ENCODE measurements around the gene TBPL2. TPM values are rescaled to one million over a fixed set of nuclear protein-coding genes. Genes with fewer than 3 reads are reported as not detected.

Gene TBPL2
- total and polyA plus RNA-seq, 5 experiments from 2014 or later, result not detected

DNA sequence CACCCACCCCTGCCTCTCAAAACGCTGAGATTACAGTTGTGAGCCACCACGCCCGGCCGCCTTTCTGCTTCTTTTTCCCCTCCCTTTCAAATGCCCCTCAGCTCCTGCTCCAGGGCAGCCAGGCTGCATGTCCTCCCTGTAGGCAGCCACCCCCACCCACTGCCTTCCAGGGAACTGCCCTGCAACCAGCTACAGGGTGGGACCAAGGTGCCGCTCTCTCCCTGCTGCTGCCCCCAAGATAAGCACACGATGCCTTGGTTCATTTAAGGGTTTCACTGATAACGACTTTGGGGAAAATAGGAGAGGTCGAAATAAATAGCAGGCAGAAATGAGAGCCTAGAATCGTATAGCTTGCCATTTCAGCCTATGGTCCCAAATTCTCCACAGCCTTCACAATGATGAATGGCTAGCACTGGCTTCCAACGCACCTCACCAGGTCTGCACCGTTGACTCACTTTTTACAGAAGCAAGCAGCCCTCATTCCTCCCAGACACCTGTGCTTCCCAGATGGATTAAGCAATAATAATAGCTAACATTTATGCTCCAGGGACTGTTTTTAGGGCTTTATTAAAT, 69.4 kb downstream of the TBPL2 start:
- Mint-ChIP-seq H3K4me3 (no peak overlapping the region), H3K27me3 (no peaks in the 10 kb centered on the region), H3K36me3 (peaks cover 9 to 64% (median 28%) of the 10 kb centered on the region in 3 donors), H3K4me1 (peaks cover 13 to 22% (median 21%) of the 10 kb centered on the region in 4 donors), H3K27ac (peak overlapping the region in 5 of 10 donors; percentile 48 to 75 (median 63)), H3K9me3 (no peaks in the 10 kb centered on the region)
- POLR2A ChIA-PET, result interaction anchor here (0.6 kb wide), 1 partner anchor 84 kb away, joined by 4 read pairs; no protein-coding TSS in a partner anchor
- ATAC-seq, result no peak
- DNase-seq, result no peak

DNA sequence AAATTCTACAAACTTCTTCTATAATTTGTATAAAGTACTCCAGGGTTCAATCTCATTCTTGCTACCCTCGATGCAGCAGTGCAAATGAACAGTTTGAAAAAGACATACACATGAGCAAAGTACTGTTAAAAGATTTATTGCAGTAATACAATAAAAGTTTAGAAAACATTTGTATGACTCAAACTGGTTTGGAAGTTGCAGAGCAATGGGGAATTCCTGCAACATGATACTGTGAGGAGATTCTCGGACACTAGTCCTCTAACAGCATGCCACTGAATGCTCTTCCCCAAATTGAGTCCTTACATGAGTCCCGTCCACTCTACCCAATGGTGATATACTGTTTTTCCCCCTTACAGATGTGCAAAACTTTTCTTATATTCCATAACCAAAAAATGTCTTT, 74.1 kb downstream of the TBPL2 start:
- Mint-ChIP-seq H3K36me3 (peaks cover 13 to 64% (median 39%) of the 10 kb centered on the region in 3 donors), H3K4me1 (peaks cover 0 to 2% (median 0%) of the 10 kb centered on the region in 4 donors), H3K27ac (peak overlapping the region in 3 of 10 donors; percentile 24 to 41 (median 29)), H3K27me3 (no peaks in the 10 kb centered on the region), H3K4me3 (no peak overlapping the region), H3K9me3 (no peaks in the 10 kb centered on the region)
- DNase-seq, result no peak
- POLR2A ChIA-PET, result no interaction called here
- ATAC-seq, result no peak

Other genes starting within 250 kb of the TBPL2 start
- gene DLGAP5, start 249.0 kb downstream of the TBPL2 start, total RNA-seq, result not detected
- gene DLGAP5, start 249.0 kb downstream of the TBPL2 start, polyA plus RNA-seq, result not detected
- gene FBXO34, start 169.2 kb downstream of the TBPL2 start, total RNA-seq, result 10 to 100 TPM; 24.4 to 25.5 TPM
- gene FBXO34, start 169.2 kb downstream of the TBPL2 start, polyA plus RNA-seq, result 10 to 100 TPM; 16.8 to 23.1 (median 17.8) TPM
- 10 to 100 TPM; 15.7 to 17.6 TPM for gene ATG14, start 28.8 kb downstream of the TBPL2 start, total RNA-seq
- gene ATG14, start 28.8 kb downstream of the TBPL2 start, polyA plus RNA-seq, result 1 to 10 TPM; 5.2 to 6.3 (median 5.3) TPM
- gene KTN1, start 139.6 kb upstream of the TBPL2 start, total RNA-seq, result 100 to 1,000 TPM; 131 to 142 TPM
- gene KTN1, start 139.6 kb upstream of the TBPL2 start, polyA plus RNA-seq, result 10 to 100 TPM; 16.1 to 30.1 (median 17.0) TPM

All from naive thymus-derived CD8-positive, alpha-beta T cell (primary cell).